SK-N-SH (cell line): ENCODE measurements around the gene EXOC4.

Source experiments
- CTCF ChIP-seq: fragments of 200-600 bp; sonication (generic); IDR thresholded peaks from 2 replicates; pipeline ENCODE4 v1.6.1; 2017; ENCODE audit warnings: antibody characterized with exemption, mild to moderate bottlenecking, moderate library complexity
- EP300 ChIP-seq, 2 experiments: IDR thresholded peaks; 2 replicates each; pipeline versions ENCODE4 v1.4.0 to v1.6.1; 2012; ENCODE audit warnings: borderline replicate concordance in 1 of 2, low read depth in 1 of 2, low read length in 1 of 2
- GABPA ChIP-seq: IDR thresholded peaks from 2 replicates; pipeline ENCODE4 v1.4.0; 2012; ENCODE audit warnings: low read depth, mild to moderate bottlenecking
- PBX3 ChIP-seq: IDR thresholded peaks from 2 replicates; pipeline ENCODE4; 2012
- REST ChIP-seq: IDR thresholded peaks from 2 replicates; pipeline ENCODE4 v1.6.1; 2012; ENCODE audit warnings: mild to moderate bottlenecking, low read depth, low read length, moderate library complexity
- RXRA ChIP-seq: IDR thresholded peaks from 2 replicates; pipeline ENCODE4 v1.4.0; 2012; ENCODE audit warnings: low read depth, mild to moderate bottlenecking, borderline replicate concordance
- USF1 ChIP-seq: IDR thresholded peaks from 2 replicates; pipeline ENCODE4 v1.4.0; 2012; ENCODE audit warnings: low read depth, borderline replicate concordance
- TF ChIP-seq, protein P1 (sequence below): IDR thresholded peaks from 2 replicates; pipeline ENCODE4 v1.4.0; 2012; ENCODE audit warnings: low read depth, borderline replicate concordance

DNA sequence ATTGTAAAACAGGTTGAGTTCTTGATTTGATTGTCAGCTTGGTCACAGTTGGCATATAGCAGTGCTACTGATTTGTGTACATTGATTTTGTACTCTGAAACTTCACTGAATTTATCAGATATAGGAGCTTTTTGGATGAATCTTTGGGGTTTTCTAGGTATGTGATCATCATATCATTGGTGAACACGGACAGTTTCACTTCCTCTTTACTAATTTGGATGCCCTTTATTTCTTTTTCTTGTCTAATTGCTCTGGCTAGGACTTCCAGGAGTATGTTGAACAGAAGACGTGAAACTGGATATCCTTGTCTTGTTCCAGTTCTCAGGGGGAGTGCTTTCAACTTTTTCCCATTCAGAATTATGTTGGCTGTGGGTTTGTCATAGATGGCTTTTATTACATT, 86.9 kb downstream of the EXOC4 start:
- no peak for TF ChIP-seq GABPA
- no peak for TF ChIP-seq USF1
- TF ChIP-seq CTCF: no peak
- TF ChIP-seq PBX3: no peak
- TF ChIP-seq RXRA: no peak
- no peak for TF ChIP-seq REST
- no peak for TF ChIP-seq EP300 (IDR thresholded peaks at IDR 0.05; ENCODE audit: borderline replicate concordance in 1 of 2, low read depth in 1 of 2, low read length in 1 of 2)
- TF ChIP-seq, protein P1, sequence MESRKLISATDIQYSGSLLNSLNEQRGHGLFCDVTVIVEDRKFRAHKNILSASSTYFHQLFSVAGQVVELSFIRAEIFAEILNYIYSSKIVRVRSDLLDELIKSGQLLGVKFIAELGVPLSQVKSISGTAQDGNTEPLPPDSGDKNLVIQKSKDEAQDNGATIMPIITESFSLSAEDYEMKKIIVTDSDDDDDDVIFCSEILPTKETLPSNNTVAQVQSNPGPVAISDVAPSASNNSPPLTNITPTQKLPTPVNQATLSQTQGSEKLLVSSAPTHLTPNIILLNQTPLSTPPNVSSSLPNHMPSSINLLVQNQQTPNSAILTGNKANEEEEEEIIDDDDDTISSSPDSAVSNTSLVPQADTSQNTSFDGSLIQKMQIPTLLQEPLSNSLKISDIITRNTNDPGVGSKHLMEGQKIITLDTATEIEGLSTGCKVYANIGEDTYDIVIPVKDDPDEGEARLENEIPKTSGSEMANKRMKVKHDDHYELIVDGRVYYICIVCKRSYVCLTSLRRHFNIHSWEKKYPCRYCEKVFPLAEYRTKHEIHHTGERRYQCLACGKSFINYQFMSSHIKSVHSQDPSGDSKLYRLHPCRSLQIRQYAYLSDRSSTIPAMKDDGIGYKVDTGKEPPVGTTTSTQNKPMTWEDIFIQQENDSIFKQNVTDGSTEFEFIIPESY: no peak
